Activated CD4-positive, alpha-beta T cell treated with anti-CD3 and anti-CD28 coated beads, Interleukin-2, Interleukin-4, amounts not matched to agents 100 ng/mL and 50 ng/mL, durations not matched to agents 16 hours and 8 hours (primary cell): Measurements from ENCODE around the gene PDXK.

Experiments
- DNase-seq: peaks from one replicate; pipeline ENCODE4 v3.0.0-alpha.2; 2020; ENCODE audit warnings: low spot score

Gene PDXK

GRCh38 chr21:43764576-43765495 lies 45.9 kb downstream of the PDXK start:
- no peak for DNase-seq

- DNase-seq: no peak
Observed at GRCh38 chr21:43766734-43767497, 48.0 kb downstream of the PDXK start.

- DNase-seq: no peak
Observed at GRCh38 chr21:43767498-43767983, 48.6 kb downstream of the PDXK start.

- no peak for DNase-seq
Observed at GRCh38 chr21:43767984-43768867, 49.3 kb downstream of the PDXK start.

- DNase-seq: no peak
Observed at GRCh38 chr21:43768868-43769167, 49.9 kb downstream of the PDXK start.

GRCh38 chr21:43769325-43769958 lies 50.5 kb downstream of the PDXK start:
- DNase-seq: no peak

- no peak for DNase-seq
Observed at GRCh38 chr21:43770066-43770655, 51.2 kb downstream of the PDXK start.

GRCh38 chr21:43771199-43771675 lies 52.3 kb downstream of the PDXK start:
- DNase-seq: no peak

GRCh38 chr21:43771698-43772424 lies 52.9 kb downstream of the PDXK start:
- DNase-seq: no peak

- no peak for DNase-seq
Observed at GRCh38 chr21:43772425-43772821, 53.5 kb downstream of the PDXK start.

- DNase-seq: no peak
Observed at GRCh38 chr21:43774163-43774562, 55.2 kb downstream of the PDXK start.

GRCh38 chr21:43775190-43775589 lies 56.3 kb downstream of the PDXK start:
- DNase-seq: no peak

GRCh38 chr21:43775795-43776430 lies 57.0 kb downstream of the PDXK start, which contains the start of gene CSTB:
Gene CSTB, minus strand, starts transcription at chr21:43776308. Its CDS starts 39 bp downstream, at chr21:43776269.
- peak; percentile 84 for DNase-seq

GRCh38 chr21:43777953-43778352 lies 59.0 kb downstream of the PDXK start:
- DNase-seq: no peak

- DNase-seq: peak; percentile 28
Observed at GRCh38 chr21:43778469-43779335, 59.8 kb downstream of the PDXK start.

- no peak for DNase-seq
Observed at GRCh38 chr21:43779660-43780059, 60.7 kb downstream of the PDXK start.

- DNase-seq: no peak
Observed at GRCh38 chr21:43781846-43782245, 62.9 kb downstream of the PDXK start.

- peak; percentile 44 for DNase-seq
Observed at GRCh38 chr21:43782431-43783097, 63.6 kb downstream of the PDXK start.
